RWPE2 (cell line): ENCODE measurements around the gene ADGRG6.
A peak's percentile ranks its signal among the peaks of the same experiment; 100 is the strongest.

Source experiments
- ATAC-seq: fragments of 200-7000 bp; cut with Tn5 transposase; 3 replicates; pipeline ENCODE4 v1.9.1; 2021; ENCODE audit warnings: low read depth
- DNase-seq: peaks from one replicate; pipeline ENCODE4 v3.0.0-alpha.2; 2020; ENCODE audit warnings: low spot score
- H3K27ac ChIP-seq: fragments of 450-650 bp; 2 replicates; pipeline ENCODE4 v1.5.1; 2017; ENCODE audit warnings: mild to moderate bottlenecking; ENCODE audit not compliant: poor library complexity, severe bottlenecking
- H3K27me3 ChIP-seq: fragments of 250-450 bp; sonication (Bioruptor Pico); 2 replicates; pipeline ENCODE4 v1.5.1; 2021; ENCODE audit warnings: mild to moderate bottlenecking, moderate library complexity; ENCODE audit not compliant: insufficient read depth, poor library complexity, severe bottlenecking
- H3K36me3 ChIP-seq: fragments of 250-450 bp; sonication (Bioruptor Pico); 2 replicates; pipeline ENCODE4 v1.5.1; 2020; ENCODE audit warnings: low read depth, mild to moderate bottlenecking, moderate library complexity
- H3K4me1 ChIP-seq: fragments of 250-450 bp; sonication (Bioruptor Pico); 2 replicates; pipeline ENCODE4 v1.5.1; 2021; ENCODE audit warnings: mild to moderate bottlenecking, moderate library complexity; ENCODE audit not compliant: insufficient read depth, poor library complexity, severe bottlenecking
- H3K4me3 ChIP-seq: fragments of 250-450 bp; sonication (Bioruptor Pico); 2 replicates; pipeline ENCODE4 v1.5.1; 2021; ENCODE audit warnings: mild to moderate bottlenecking, moderate library complexity; ENCODE audit not compliant: severe bottlenecking
- H3K9me3 ChIP-seq: fragments of 250-450 bp; sonication (Bioruptor Pico); 2 replicates; pipeline ENCODE4 v1.5.1; 2021; ENCODE audit warnings: mild to moderate bottlenecking, moderate library complexity; ENCODE audit not compliant: severe bottlenecking
- TF ChIP-seq, protein P1 (sequence below): fragments of 450-650 bp; IDR thresholded peaks from one replicate; pipeline ENCODE4 v1.5.1; 2017; ENCODE audit warnings: mild to moderate bottlenecking, moderate library complexity; ENCODE audit not compliant: poor library complexity, severe bottlenecking

The ADGRG6 gene

GRCh38 chr6:142353690-142354089 is 51.9 kb downstream of the ADGRG6 start:
- peaks cover 14% of the 10 kb centered on the region for H3K4me1 ChIP-seq

GRCh38 chr6:142354650-142355049 is 52.8 kb downstream of the ADGRG6 start:
- no peaks in the 10 kb centered on the region for H3K9me3 ChIP-seq
- no peaks in the 10 kb centered on the region for H3K27me3 ChIP-seq
- peaks cover 19% of the 10 kb centered on the region for H3K4me1 ChIP-seq
- DNase-seq (no peak), ATAC-seq (no peak)
- H3K36me3 ChIP-seq = no peaks in the 10 kb centered on the region
- no peak overlapping the region for H3K27ac ChIP-seq
- TF ChIP-seq, protein P1, sequence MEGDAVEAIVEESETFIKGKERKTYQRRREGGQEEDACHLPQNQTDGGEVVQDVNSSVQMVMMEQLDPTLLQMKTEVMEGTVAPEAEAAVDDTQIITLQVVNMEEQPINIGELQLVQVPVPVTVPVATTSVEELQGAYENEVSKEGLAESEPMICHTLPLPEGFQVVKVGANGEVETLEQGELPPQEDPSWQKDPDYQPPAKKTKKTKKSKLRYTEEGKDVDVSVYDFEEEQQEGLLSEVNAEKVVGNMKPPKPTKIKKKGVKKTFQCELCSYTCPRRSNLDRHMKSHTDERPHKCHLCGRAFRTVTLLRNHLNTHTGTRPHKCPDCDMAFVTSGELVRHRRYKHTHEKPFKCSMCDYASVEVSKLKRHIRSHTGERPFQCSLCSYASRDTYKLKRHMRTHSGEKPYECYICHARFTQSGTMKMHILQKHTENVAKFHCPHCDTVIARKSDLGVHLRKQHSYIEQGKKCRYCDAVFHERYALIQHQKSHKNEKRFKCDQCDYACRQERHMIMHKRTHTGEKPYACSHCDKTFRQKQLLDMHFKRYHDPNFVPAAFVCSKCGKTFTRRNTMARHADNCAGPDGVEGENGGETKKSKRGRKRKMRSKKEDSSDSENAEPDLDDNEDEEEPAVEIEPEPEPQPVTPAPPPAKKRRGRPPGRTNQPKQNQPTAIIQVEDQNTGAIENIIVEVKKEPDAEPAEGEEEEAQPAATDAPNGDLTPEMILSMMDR = no peak
- H3K4me3 ChIP-seq = no peak overlapping the region

More at GRCh38 chr6:142353690-142354089, 51.9 kb downstream of the ADGRG6 start:
- H3K27me3 ChIP-seq = no peaks in the 10 kb centered on the region
- TF ChIP-seq, protein P1 = no peak
- ATAC-seq (no peak), DNase-seq (no peak)
- no peaks in the 10 kb centered on the region for H3K9me3 ChIP-seq
- H3K36me3 ChIP-seq = no peaks in the 10 kb centered on the region
- no peak overlapping the region for H3K4me3 ChIP-seq
- no peak overlapping the region for H3K27ac ChIP-seq

DNA sequence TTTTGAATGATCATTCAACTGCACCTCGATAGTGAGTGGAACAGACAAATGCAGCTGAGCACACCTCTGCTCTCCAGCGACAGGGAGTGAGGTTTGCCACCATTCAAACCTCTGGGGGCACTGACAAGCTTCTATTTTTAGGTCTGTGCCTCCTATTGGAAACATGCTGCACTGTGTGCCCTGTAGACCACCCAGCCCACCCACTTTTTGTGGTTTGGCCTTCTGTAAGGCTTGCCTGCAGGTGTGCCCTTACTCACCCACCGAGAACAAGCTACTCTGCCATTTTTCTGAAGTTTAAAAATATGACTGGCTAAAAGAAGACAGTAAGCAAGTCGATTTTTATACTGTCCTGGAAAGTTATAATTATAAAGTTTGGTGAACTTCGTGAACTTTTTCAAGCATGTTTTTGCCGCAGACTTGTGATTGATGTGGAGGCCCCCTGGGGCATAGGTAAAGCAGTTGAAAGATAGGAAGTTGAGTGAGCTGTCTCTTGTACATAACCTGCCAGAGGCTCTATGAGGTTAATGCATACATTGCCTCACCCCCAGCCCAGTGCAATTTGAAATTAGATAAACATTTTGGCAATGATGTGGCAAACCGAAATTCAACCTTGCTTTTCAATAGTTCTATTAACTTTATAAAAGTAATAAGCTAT is 53.8 kb downstream of the ADGRG6 start:
- peaks cover 20% of the 10 kb centered on the region for H3K4me1 ChIP-seq
- ATAC-seq (peak; percentile 61; the same call in 2 of the 3 replicates), DNase-seq (no peak)
- TF ChIP-seq, protein P1 = no peak
- no peaks in the 10 kb centered on the region for H3K9me3 ChIP-seq
- H3K36me3 ChIP-seq = peaks cover 1% of the 10 kb centered on the region; the same call in 1 of the 2 replicates
- no peak overlapping the region for H3K27ac ChIP-seq
- no peak overlapping the region for H3K4me3 ChIP-seq
- H3K27me3 ChIP-seq = no peaks in the 10 kb centered on the region

DNA sequence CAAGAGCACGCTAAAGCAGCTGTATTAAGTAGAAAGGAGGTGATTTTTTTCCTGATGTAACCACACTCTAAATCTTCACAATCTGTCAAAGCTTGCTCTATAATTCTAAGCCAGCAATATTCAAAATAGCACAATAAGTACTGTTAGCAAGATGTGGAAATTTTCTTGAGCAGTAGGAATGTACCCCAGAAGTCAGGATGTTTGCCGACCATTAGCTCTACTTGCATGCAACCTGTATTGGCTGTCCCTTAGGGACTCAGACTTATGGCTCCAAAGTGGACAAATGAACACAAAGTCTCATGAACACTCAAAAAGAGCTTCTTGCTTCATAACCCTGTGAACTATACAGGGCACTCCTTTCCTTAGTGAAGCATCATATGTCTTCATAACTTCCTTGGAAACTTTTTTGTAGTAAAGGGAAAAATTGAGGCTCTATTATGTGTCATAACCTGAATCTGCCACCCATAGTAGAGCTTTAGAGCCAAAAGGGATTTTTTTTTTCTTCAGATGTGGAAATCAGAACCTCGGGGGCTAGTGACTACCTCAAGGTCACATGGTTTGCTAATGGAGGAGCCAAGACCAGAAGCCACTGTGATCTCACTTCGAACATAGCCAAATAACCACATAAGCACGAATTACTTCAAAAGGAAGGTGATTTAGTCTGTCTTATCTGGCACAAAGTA is 54.5 kb downstream of the ADGRG6 start:
- Histone ChIP-seq H3K4me3 (no peak overlapping the region), H3K4me1 (peaks cover 27% of the 10 kb centered on the region), H3K27ac (no peak overlapping the region), H3K27me3 (no peaks in the 10 kb centered on the region), H3K36me3 (peaks cover 4% of the 10 kb centered on the region; the same call in 1 of the 2 replicates), H3K9me3 (no peaks in the 10 kb centered on the region)
- ATAC-seq = no peak
- no peak for DNase-seq
- TF ChIP-seq, protein P1 = no peak

DNA sequence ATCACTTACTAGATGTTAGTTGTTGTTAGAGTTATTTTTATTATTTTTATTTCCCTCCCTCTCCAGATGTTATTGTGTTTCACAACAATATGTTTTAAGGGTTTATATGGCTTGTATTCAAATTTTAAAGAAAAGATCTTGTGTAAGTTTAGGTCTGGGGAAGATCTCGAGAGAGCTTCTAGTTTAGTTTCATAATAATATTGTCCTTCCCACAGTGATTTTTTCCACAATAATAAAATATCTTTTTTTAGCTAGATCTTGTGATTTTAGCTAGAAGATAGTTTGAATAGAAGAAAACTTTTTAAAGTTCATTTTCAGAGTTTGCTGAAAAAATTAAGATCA is 55.0 kb downstream of the ADGRG6 start:
- ATAC-seq (no peak), DNase-seq (no peak)
- H3K27me3 ChIP-seq = no peaks in the 10 kb centered on the region
- TF ChIP-seq, protein P1 = no peak
- H3K27ac ChIP-seq = no peak overlapping the region
- H3K4me3 ChIP-seq = no peak overlapping the region
- peaks cover 28% of the 10 kb centered on the region for H3K4me1 ChIP-seq
- H3K36me3 ChIP-seq = peaks cover 4% of the 10 kb centered on the region; the same call in 1 of the 2 replicates
- H3K9me3 ChIP-seq = no peaks in the 10 kb centered on the region
